H9 (cell line): ENCODE data around the gene RUNDC1. TPM values are rescaled to one million over a fixed set of nuclear protein-coding genes. Genes with fewer than 3 reads are reported as not detected.
"Not testable (repeated sequence)": the region's sequence is repeated elsewhere in the genome, so short reads cannot be mapped to it uniquely, and the experiment has no call there.

Source experiments
- DNase-seq: peaks from one replicate; pipeline ENCODE4 v3.0.0-alpha.2; 2017
- H2AFZ ChIP-seq: one replicate; pipeline ENCODE4 v1.6.1; 2013; ENCODE audit warnings: mild to moderate bottlenecking, low read length, control low read depth, moderate library complexity
- H2AK5ac ChIP-seq: 2 replicates; pipeline ENCODE4 v1.6.1; 2013; ENCODE audit warnings: low read length, control low read depth, mixed read lengths; ENCODE audit not compliant: insufficient read length
- H2BK120ac ChIP-seq: one replicate; pipeline ENCODE4 v1.6.1; 2013; ENCODE audit warnings: low read depth, mild to moderate bottlenecking, low read length, control low read depth, inconsistent platforms; ENCODE audit not compliant: poor library complexity, severe bottlenecking
- H2BK12ac ChIP-seq: 2 replicates; pipeline ENCODE4 v1.6.1; 2013; ENCODE audit warnings: low read length, control low read depth, mixed read lengths, low read depth; ENCODE audit not compliant: insufficient read length
- H2BK15ac ChIP-seq: 2 replicates; pipeline ENCODE4 v1.6.1; 2013; ENCODE audit warnings: low read depth, low read length, control low read depth
- H2BK20ac ChIP-seq: one replicate; pipeline ENCODE4 v1.6.1; 2013; ENCODE audit warnings: low read depth, mild to moderate bottlenecking, low read length, control low read depth, inconsistent platforms; ENCODE audit not compliant: poor library complexity, severe bottlenecking
- H2BK5ac ChIP-seq: 2 replicates; pipeline ENCODE4 v1.6.1; 2013; ENCODE audit warnings: low read length, control low read depth, mixed read lengths; ENCODE audit not compliant: insufficient read length
- H3K14ac ChIP-seq: 2 replicates; pipeline ENCODE4 v1.6.1; 2013; ENCODE audit warnings: low read length, control low read depth; ENCODE audit not compliant: insufficient read depth
- H3K18ac ChIP-seq: 2 replicates; pipeline ENCODE4 v1.6.1; 2013; ENCODE audit warnings: low read depth, mild to moderate bottlenecking, mixed read lengths, low read length, control low read depth; ENCODE audit not compliant: insufficient read length
- H3K23ac ChIP-seq: 2 replicates; pipeline ENCODE4 v1.6.1; 2013; ENCODE audit warnings: low read length, control low read depth, mixed read lengths, low read depth; ENCODE audit not compliant: insufficient read length
- H3K23me2 ChIP-seq: 2 replicates; pipeline ENCODE4 v1.6.1; 2013; ENCODE audit warnings: low read depth, mild to moderate bottlenecking, mixed read lengths, low read length, control low read depth; ENCODE audit not compliant: insufficient read length, poor library complexity, severe bottlenecking
- H3K27ac ChIP-seq: 2 replicates; pipeline ENCODE4 v1.5.1; 2013; ENCODE audit warnings: low read length, control low read depth, mixed read lengths, low read depth; ENCODE audit not compliant: insufficient read length
- H3K27me3 ChIP-seq: 2 replicates; pipeline ENCODE4 v1.6.1; 2013; ENCODE audit warnings: low read length, control low read depth, inconsistent platforms; ENCODE audit not compliant: insufficient read depth
- H3K4ac ChIP-seq: 2 replicates; pipeline ENCODE4 v1.6.1; 2013; ENCODE audit warnings: low read depth, mild to moderate bottlenecking, control low read depth, inconsistent platforms, low read length, moderate library complexity
- H3K4me1 ChIP-seq: 2 replicates; pipeline ENCODE4 v1.6.1; 2013; ENCODE audit warnings: low read length, control low read depth, inconsistent platforms; ENCODE audit not compliant: insufficient read depth
- H3K4me2 ChIP-seq: 2 replicates; pipeline ENCODE4 v1.6.1; 2013; ENCODE audit warnings: low read length, control low read depth, mixed read lengths; ENCODE audit not compliant: insufficient read length, insufficient read depth
- H3K56ac ChIP-seq: 2 replicates; pipeline ENCODE4 v1.6.1; 2013; ENCODE audit warnings: low read depth, mild to moderate bottlenecking, mixed read lengths, low read length, control low read depth; ENCODE audit not compliant: insufficient read length
- H3K79me1 ChIP-seq: 2 replicates; pipeline ENCODE4 v1.6.1; 2013; ENCODE audit warnings: low read depth, mild to moderate bottlenecking, moderate library complexity, low read length, control low read depth, inconsistent platforms; ENCODE audit not compliant: insufficient read depth, poor library complexity, severe bottlenecking
- H3K79me2 ChIP-seq: 2 replicates; pipeline ENCODE4 v1.6.1; 2013; ENCODE audit warnings: low read length, control low read depth, inconsistent platforms; ENCODE audit not compliant: insufficient read depth
- H3K9ac ChIP-seq: 2 replicates; pipeline ENCODE4 v1.6.1; 2013; ENCODE audit warnings: low read length, control low read depth, mixed read lengths; ENCODE audit not compliant: insufficient read length; ENCODE audit errors: extremely low read depth
- H3K9me3 ChIP-seq: one replicate; pipeline ENCODE4 v1.6.1; 2013; ENCODE audit warnings: low read depth, low read length, inconsistent platforms; ENCODE audit not compliant: control insufficient read depth
- H3T11ph ChIP-seq: one replicate; pipeline ENCODE4 v1.6.1; 2013; ENCODE audit warnings: mild to moderate bottlenecking, low read length, control low read depth, inconsistent platforms
- H4K20me1 ChIP-seq: one replicate; pipeline ENCODE4 v1.6.1; 2013; ENCODE audit not compliant: control insufficient read depth, insufficient read length, insufficient read depth
- H4K5ac ChIP-seq: 2 replicates; pipeline ENCODE4 v1.6.1; 2013; ENCODE audit warnings: low read depth, mild to moderate bottlenecking, mixed read lengths, low read length, control low read depth; ENCODE audit not compliant: insufficient read length
- H4K8ac ChIP-seq: replicated peaks from 2 replicates; pipeline ENCODE4 v1.6.1; 2013; ENCODE audit warnings: low read length, control low read depth, mixed read lengths, low read depth; ENCODE audit not compliant: insufficient read length
- H4K91ac ChIP-seq: 2 replicates; pipeline ENCODE4 v1.6.1; 2013; ENCODE audit warnings: low read depth, mild to moderate bottlenecking, moderate library complexity, mixed read lengths, low read length, control low read depth; ENCODE audit not compliant: insufficient read length
- H3K27ac Mint-ChIP-seq, 3 experiments: 2 replicates in 2 of 3; 3 replicates in 1 of 3; pipeline ENCODE4 v1.8.0; 2020 to 2021; ENCODE audit warnings: mixed read lengths in 3 of 3, mild to moderate bottlenecking in 1 of 3, moderate library complexity in 1 of 3
- H3K27me3 Mint-ChIP-seq: 2 replicates; pipeline ENCODE4 v1.8.0; 2021; ENCODE audit warnings: low read depth, mild to moderate bottlenecking, moderate library complexity, mixed read lengths
- H3K36me3 Mint-ChIP-seq, 3 experiments: 2 replicates in 2 of 3; 3 replicates in 1 of 3; pipeline ENCODE4 v1.8.0; 2020 to 2021; ENCODE audit warnings: low read depth in 3 of 3, mixed read lengths in 3 of 3; ENCODE audit not compliant: insufficient read depth in 1 of 3
- H3K4me1 Mint-ChIP-seq, 2 experiments: 2 replicates each; pipeline ENCODE4 v1.8.0; 2020; ENCODE audit warnings: mixed read lengths in 2 of 2
- H3K4me3 Mint-ChIP-seq, 2 experiments: 2 replicates in 1 of 2; 3 replicates in 1 of 2; pipeline ENCODE4 v1.8.0; 2020 to 2021; ENCODE audit warnings: mild to moderate bottlenecking in 2 of 2, mixed read lengths in 2 of 2, moderate library complexity in 1 of 2
- H3K9me3 Mint-ChIP-seq, 2 experiments: 2 replicates in 1 of 2; 3 replicates in 1 of 2; pipeline ENCODE4 v1.8.0; 2020; ENCODE audit warnings: mild to moderate bottlenecking in 2 of 2, mixed read lengths in 2 of 2, moderate library complexity in 1 of 2
- WGBS: extraction: QIAGEN DNeasy Blood & Tissue Kit; methylation state at CpG from one replicate; pipeline ENCODE4 v1.1.7; 2013; ENCODE audit warnings: missing lambda C conversion rate, low lambda C conversion rate, mixed read lengths; ENCODE audit not compliant: insufficient read length; ENCODE audit errors: extremely low coverage; 5-methylcytosine and 5-hydroxymethylcytosine counted together
- total RNA-seq: library from RNA; stranded (reverse); gene quantifications from 2 replicates; pipeline ENCODE4 v1.2.1, GENCODE V29; 2021
- TF ChIP-seq, protein P1 (sequence below): fragments of 200-600 bp; sonication (generic); conservative IDR thresholded peaks from 3 replicates; pipeline ENCODE4 v1.8.0; 2021; ENCODE audit warnings: antibody characterized with exemption, mild to moderate bottlenecking

Gene RUNDC1
- total RNA-seq, 1 experiment from 2014 or later = 18.8 TPM

DNA sequence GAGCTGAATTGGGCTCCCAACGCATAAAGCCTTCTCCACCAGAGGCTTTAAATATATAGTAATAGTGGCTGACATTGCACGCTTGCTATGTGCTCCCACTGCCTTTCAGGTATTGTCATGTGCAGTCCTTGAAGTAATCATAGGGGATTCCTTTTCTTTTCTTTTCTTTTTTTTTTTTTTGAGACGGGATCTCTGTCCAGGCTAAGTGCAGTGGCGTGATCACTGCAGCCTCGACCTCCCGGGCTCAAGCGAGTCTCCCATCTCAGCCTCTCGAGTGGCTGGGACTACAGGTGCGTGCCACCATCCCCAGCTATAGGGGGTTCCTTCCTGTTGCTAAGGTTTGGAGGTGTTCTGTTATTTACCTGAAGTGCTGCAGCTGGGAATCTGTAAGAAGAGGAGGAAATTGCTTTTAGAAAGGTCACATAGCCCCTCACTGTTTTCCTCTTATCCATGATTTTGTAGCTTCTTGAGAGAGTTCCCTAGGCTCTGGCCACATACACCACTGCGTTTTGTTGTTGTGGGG lies 18.7 kb downstream of the RUNDC1 start:
- Histone ChIP-seq H3K18ac (peak overlapping the region; percentile 81), H3K4me2 (peak overlapping the region; percentile 95), H2BK12ac (no peak overlapping the region), H4K20me1 (no peaks in the 10 kb centered on the region), H4K8ac (peak overlapping the region; percentile 58), H3K4me1 (no peaks in the 10 kb centered on the region), H3K9me3 (no peaks in the 10 kb centered on the region), H3K79me2 (peaks cover 15% of the 10 kb centered on the region; the same call in 1 of the 2 replicates), H3K14ac (peak overlapping the region; percentile 92; the same call in 1 of the 2 replicates), H4K5ac (peak overlapping the region; percentile 74), H2BK20ac (no peak overlapping the region), H3K4ac (peak overlapping the region; percentile 40; the same call in 1 of the 2 replicates), H3K56ac (peak overlapping the region; percentile 38), H3K27me3 (no peaks in the 10 kb centered on the region), H2AFZ (no peak overlapping the region), H2AK5ac (no peak overlapping the region), H2BK5ac (no peak overlapping the region), H3K79me1 (peaks cover 6% of the 10 kb centered on the region), H3K27ac (no peak overlapping the region), H3K23me2 (peaks cover 10% of the 10 kb centered on the region), H3K9ac (peak overlapping the region; percentile 98), H3K23ac (no peak overlapping the region), H2BK15ac (no peak overlapping the region), H2BK120ac (no peak overlapping the region), H4K91ac (no peak overlapping the region), H3T11ph (no peak overlapping the region)
- TF ChIP-seq, protein P1, sequence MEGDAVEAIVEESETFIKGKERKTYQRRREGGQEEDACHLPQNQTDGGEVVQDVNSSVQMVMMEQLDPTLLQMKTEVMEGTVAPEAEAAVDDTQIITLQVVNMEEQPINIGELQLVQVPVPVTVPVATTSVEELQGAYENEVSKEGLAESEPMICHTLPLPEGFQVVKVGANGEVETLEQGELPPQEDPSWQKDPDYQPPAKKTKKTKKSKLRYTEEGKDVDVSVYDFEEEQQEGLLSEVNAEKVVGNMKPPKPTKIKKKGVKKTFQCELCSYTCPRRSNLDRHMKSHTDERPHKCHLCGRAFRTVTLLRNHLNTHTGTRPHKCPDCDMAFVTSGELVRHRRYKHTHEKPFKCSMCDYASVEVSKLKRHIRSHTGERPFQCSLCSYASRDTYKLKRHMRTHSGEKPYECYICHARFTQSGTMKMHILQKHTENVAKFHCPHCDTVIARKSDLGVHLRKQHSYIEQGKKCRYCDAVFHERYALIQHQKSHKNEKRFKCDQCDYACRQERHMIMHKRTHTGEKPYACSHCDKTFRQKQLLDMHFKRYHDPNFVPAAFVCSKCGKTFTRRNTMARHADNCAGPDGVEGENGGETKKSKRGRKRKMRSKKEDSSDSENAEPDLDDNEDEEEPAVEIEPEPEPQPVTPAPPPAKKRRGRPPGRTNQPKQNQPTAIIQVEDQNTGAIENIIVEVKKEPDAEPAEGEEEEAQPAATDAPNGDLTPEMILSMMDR = no peak
- peak overlapping the region; percentile 98 to 100 (median 99) for H3K27ac Mint-ChIP-seq
- DNase-seq = no peak
- H3K4me3 Mint-ChIP-seq = peak overlapping the region; percentile 97 to 98
- peaks cover 20 to 25% of the 10 kb centered on the region in 2 experiments for H3K4me1 Mint-ChIP-seq
- peaks cover 38 to 61% (median 54%) of the 10 kb centered on the region in 3 experiments for H3K36me3 Mint-ChIP-seq
- H3K27me3 Mint-ChIP-seq = no peaks in the 10 kb centered on the region
- no peaks in the 10 kb centered on the region; a peak in 1 of 5 replicates for H3K9me3 Mint-ChIP-seq
- no CpG with 5 or more reads among the region's 10 CpGs for WGBS

DNA sequence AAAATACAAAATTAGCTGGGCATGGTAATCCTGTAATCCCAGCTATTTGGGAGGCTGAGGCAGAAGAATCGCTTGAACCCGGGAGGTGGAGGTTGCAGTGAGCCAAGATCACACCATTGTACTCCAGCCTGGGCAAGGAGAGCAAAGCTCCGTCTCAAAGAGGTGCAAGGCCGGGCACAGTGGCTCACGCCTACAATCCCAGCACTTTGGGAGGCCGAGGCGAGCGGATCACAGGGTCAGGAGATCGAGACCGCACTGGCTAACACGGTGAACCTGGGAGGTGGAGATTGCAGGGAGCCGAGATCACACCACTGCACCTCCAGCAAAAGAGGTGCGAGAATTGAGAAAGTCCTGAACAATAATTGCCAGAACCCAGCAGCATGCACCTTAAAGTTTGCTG lies 20.5 kb downstream of the RUNDC1 start:
- H4K20me1 ChIP-seq, H3K9ac ChIP-seq, H3K9me3 Mint-ChIP-seq, H3K79me1 ChIP-seq, H3K14ac ChIP-seq, H3K9me3 ChIP-seq, H3K4ac ChIP-seq, H2BK12ac ChIP-seq, H3K4me1 ChIP-seq, H2BK20ac ChIP-seq, H4K5ac ChIP-seq, H4K91ac ChIP-seq, H3T11ph ChIP-seq, H2BK120ac ChIP-seq, H3K27me3 Mint-ChIP-seq, H2BK5ac ChIP-seq, H3K27me3 ChIP-seq, H3K23me2 ChIP-seq, H2BK15ac ChIP-seq, H4K8ac ChIP-seq, H2AK5ac ChIP-seq, H3K4me2 ChIP-seq, H3K18ac ChIP-seq, DNase-seq, H3K56ac ChIP-seq, H3K23ac ChIP-seq, H3K27ac ChIP-seq, H2AFZ ChIP-seq: not testable (repeated sequence)
- peaks cover 15% of the 10 kb centered on the region; the same call in 1 of the 2 replicates for H3K79me2 ChIP-seq
- no CpG with 5 or more reads among the region's 13 CpGs for WGBS
- Mint-ChIP-seq H3K36me3 (peaks cover 38 to 71% (median 54%) of the 10 kb centered on the region in 3 experiments), H3K27ac (peak overlapping the region in 2 of 3 experiments; percentile 82 to 87; a peak in 4 of 7 replicates), H3K4me3 (peak overlapping the region; percentile 12 to 58; a peak in 3 of 5 replicates), H3K4me1 (peaks cover 20 to 25% of the 10 kb centered on the region in 2 experiments)
